HepG2 (cell line): ENCODE data around the gene UBQLN4. TPM values are rescaled to one million over a fixed set of nuclear protein-coding genes. Genes with fewer than 3 reads are reported as not detected.

Experiments used
- ATAC-seq: fragments of 200-7000 bp; cut with Tn5 transposase; 3 replicates; pipeline ENCODE4 v1.9.1; 2020; ENCODE audit warnings: mild to moderate bottlenecking, moderate library complexity
- BruUV-seq: library from RNA; stranded (reverse); fragments of 400-500 nt; replicated peaks from 2 replicates; lab custom pipeline; 2021; lab: Mats Ljungman, UMichigan
- CTCF ChIA-PET: fragments of 300-600 bp; formaldehyde crosslinking; extraction: SDS; loops from one replicate; lab custom pipeline; 2021; ENCODE audit warnings: low total read pairs, inconsistent platforms, low intra/inter-chr PET ratio; lab: Yijun Ruan, JAX
- POLR2A ChIA-PET: fragments of 350-600 bp; sonication (Branson Sonifier 250); formaldehyde crosslinking; loops from one replicate; lab custom pipeline; 2020; ENCODE audit warnings: antibody characterized with exemption, inconsistent platforms; lab: Yijun Ruan, JAX
- DNase-seq: peaks from one replicate; pipeline ENCODE4 v3.0.0-alpha.2; 2015; ENCODE audit warnings: low spot score
- FAIRE-seq: peaks from 3 replicates; lab custom pipeline; 2011; peaks lifted over from hg19 to GRCh38; lab: Jason Lieb, UNC
- H2AFZ ChIP-seq: one replicate; pipeline ENCODE4 v1.6.1; 2011; ENCODE audit warnings: low read length, inconsistent platforms
- H3K27ac ChIP-seq: fragments of 300-600 bp; 3 replicates; pipeline ENCODE4 v1.8.0; 2011; ENCODE audit warnings: mixed run types, mild to moderate bottlenecking, mixed read lengths, low read length, inconsistent platforms; ENCODE audit not compliant: insufficient read depth; ENCODE audit errors: extremely low read length
- H3K27me3 ChIP-seq, 2 experiments: fragments of 200-600 bp in 1 of 2; 2 replicates in 1 of 2; 3 replicates in 1 of 2; pipeline versions ENCODE4 v1.6.0 to v1.8.0; 2011; ENCODE audit warnings: low read length in 2 of 2, mild to moderate bottlenecking in 2 of 2, moderate library complexity in 2 of 2, inconsistent platforms in 1 of 2; ENCODE audit not compliant: insufficient read depth in 2 of 2, control insufficient read depth in 1 of 2
- H3K36me3 ChIP-seq, 2 experiments: fragments of 200-600 bp in 1 of 2; replicated peaks in 1 of 2; 2 replicates in 1 of 2; 3 replicates in 1 of 2; pipeline versions ENCODE4 v1.5.1 to v1.8.0; 2011; ENCODE audit warnings: low read length in 2 of 2, inconsistent platforms in 1 of 2; ENCODE audit not compliant: insufficient read depth in 2 of 2, control insufficient read depth in 1 of 2
- H3K4me1 ChIP-seq: 2 replicates; pipeline ENCODE4 v1.5.1; 2012; ENCODE audit warnings: low read length, inconsistent platforms; ENCODE audit not compliant: insufficient read depth
- H3K4me2 ChIP-seq: 2 replicates; pipeline ENCODE4 v1.6.0; 2011; ENCODE audit warnings: low read depth, low read length, inconsistent platforms
- H3K4me3 ChIP-seq, 3 experiments: fragments of 200-600 bp in 1 of 3; sonication (generic), shearing (Covaris generic) in 1 of 3; replicated peaks in 1 of 3; 2 replicates each; pipeline ENCODE4 v1.5.1; 2011 to 2016; ENCODE audit warnings: low read length in 3 of 3, inconsistent platforms in 2 of 3, low read depth in 2 of 3, mild to moderate bottlenecking in 2 of 3, control low read depth in 1 of 3, mixed read lengths in 1 of 3; ENCODE audit not compliant: insufficient read depth in 1 of 3
- H3K79me2 ChIP-seq: one replicate; pipeline ENCODE4 v1.6.1; 2011; ENCODE audit warnings: low read length, inconsistent platforms; ENCODE audit not compliant: insufficient read depth
- H3K9ac ChIP-seq: 2 replicates; pipeline ENCODE4 v1.6.0; 2011; ENCODE audit warnings: mild to moderate bottlenecking, low read depth, low read length, inconsistent platforms; ENCODE audit not compliant: insufficient read depth
- H3K9me3 ChIP-seq: 2 replicates; pipeline ENCODE4 v1.5.1; 2012; ENCODE audit warnings: mild to moderate bottlenecking, low read length
- H4K20me1 ChIP-seq: 2 replicates; pipeline ENCODE4 v1.6.0; 2011; ENCODE audit warnings: inconsistent platforms, mild to moderate bottlenecking, low read length, moderate library complexity; ENCODE audit not compliant: insufficient read depth
- AHR ChIP-seq: IDR thresholded peaks from 2 replicates; pipeline ENCODE4 v1.6.1; 2018; ENCODE audit warnings: missing genetic modification reagents, missing compliant biosample characterization
- ARID5B ChIP-seq: IDR thresholded peaks from 2 replicates; pipeline ENCODE4 v1.4.0; 2020; ENCODE audit warnings: mild to moderate bottlenecking, missing genetic modification reagents
- HOXA3 ChIP-seq: sonication (generic); formaldehyde crosslinking; IDR thresholded peaks from 2 replicates; pipeline ENCODE4 v1.5.0; 2020; ENCODE audit warnings: missing genetic modification reagents
- LCORL ChIP-seq, 2 experiments: fragments of 450-650 bp in 1 of 2; sonication (generic) in 1 of 2; formaldehyde crosslinking in 1 of 2; IDR thresholded peaks; 2 replicates each; pipeline versions ENCODE4 v1.5.0 to v1.6.1; 2017 to 2020; ENCODE audit warnings: antibody characterized with exemption in 1 of 2, missing genetic modification reagents in 1 of 2
- MLLT10 ChIP-seq: sonication (generic); formaldehyde crosslinking; IDR thresholded peaks from 2 replicates; pipeline ENCODE4 v1.4.0; 2020; ENCODE audit warnings: missing genetic modification reagents
- NCOR1 ChIP-seq: fragments of 200-600 bp; sonication (generic); IDR thresholded peaks from 2 replicates; pipeline ENCODE4 v1.7.0; 2017; ENCODE audit warnings: antibody characterized with exemption, low read length, borderline replicate concordance
- PLRG1 ChIP-seq: fragments of 450-650 bp; conservative IDR thresholded peaks from 2 replicates; pipeline ENCODE4 v1.6.1; 2016
- SOX6 ChIP-seq, 2 experiments: fragments of 450-650 bp in 1 of 2; sonication (generic) in 1 of 2; formaldehyde crosslinking in 1 of 2; IDR thresholded peaks; 2 replicates each; pipeline versions ENCODE4 v1.4.0 to v1.6.1; 2017 to 2020; ENCODE audit warnings: antibody characterized with exemption in 1 of 2, mild to moderate bottlenecking in 1 of 2, missing genetic modification reagents in 1 of 2
- ZFP37 ChIP-seq: sonication (generic); formaldehyde crosslinking; IDR thresholded peaks from 2 replicates; pipeline ENCODE4 v1.4.0; 2020; ENCODE audit warnings: missing genetic modification reagents, borderline replicate concordance
- ZNF10 ChIP-seq: sonication (generic); formaldehyde crosslinking; IDR thresholded peaks from 2 replicates; pipeline ENCODE4 v1.4.0; 2020; ENCODE audit warnings: mild to moderate bottlenecking, low read depth, missing genetic modification reagents, borderline replicate concordance
- ZNF251 ChIP-seq: sonication (generic); formaldehyde crosslinking; IDR thresholded peaks from 2 replicates; pipeline ENCODE4 v1.9.0; 2021; ENCODE audit warnings: mild to moderate bottlenecking, missing genetic modification reagents
- ZNF503 ChIP-seq: sonication (generic); formaldehyde crosslinking; IDR thresholded peaks from 2 replicates; pipeline ENCODE4 v1.4.0; 2020; ENCODE audit warnings: missing genetic modification reagents
- ZNF558 ChIP-seq: sonication (generic); formaldehyde crosslinking; IDR thresholded peaks from 2 replicates; pipeline ENCODE4 v1.9.0; 2022; ENCODE audit warnings: mild to moderate bottlenecking, missing genetic modification reagents, borderline replicate concordance
- ZNF724P ChIP-seq: sonication (generic); formaldehyde crosslinking; IDR thresholded peaks from 2 replicates; pipeline ENCODE4 v1.8.0; 2022; ENCODE audit warnings: missing genetic modification reagents, borderline replicate concordance
- WGBS: methylation state at CpG from one replicate; pipeline ENCODE4 v1.1.6; 2017; ENCODE audit warnings: low lambda C conversion rate; 5-methylcytosine and 5-hydroxymethylcytosine counted together
- in situ Hi-C: cut with HindIII; loops from 2 replicates; pipeline ENCODE4 v1.10.0; 2017; ENCODE audit warnings: low pct_unique_long_range_greater_than_20kb; ENCODE audit not compliant: extremely low pct_ligation_motif_present
- intact Hi-C: fragments of 100-400 bp; cut with micrococcal nuclease; formaldehyde crosslinking; loops from one replicate; pipeline ENCODE4 v1.10.0; 2022; ENCODE audit not compliant: unreplicated experiment
- polyA plus RNA-seq, 8 experiments: library from polyadenylated mRNA; depleted of rRNA in 3 of 8; stranded (reverse) in 7 of 8; unstranded in 1 of 8; fragments of >200 nt; fragmentation: Illumina TruSeq in 4 of 8; extraction: Trizol in 4 of 8; gene quantifications; 2 replicates each; pipeline versions ENCODE4 v1.2.1 to v1.2.3, GENCODE V29; 2011 to 2016; ENCODE audit warnings: low read depth in 4 of 8, missing spikeins in 1 of 8, mixed read lengths in 1 of 8; ENCODE audit not compliant: insufficient read depth in 1 of 8
- total RNA-seq, 5 experiments: library from RNA; depleted of rRNA; stranded (reverse); fragments of >200 nt; fragmentation: Illumina TruSeq; extraction: Trizol; gene quantifications; 2 replicates each; pipeline ENCODE4 v1.2.3, GENCODE V29; 2016; ENCODE audit warnings: low read depth in 1 of 5

Gene UBQLN4
- total and polyA plus RNA-seq, 2 of the 13 experiments (the other 11 are each of a cell fraction or from before 2014, with no cell fraction given): 31.5 to 39.8 TPM

GRCh38 chr1:156082309-156083091 is 28.9 kb upstream of the UBQLN4 start, which contains the start of gene MEX3A:
Gene MEX3A (minus strand): TSS chr1:156082465. CDS start chr1:156081998, 467 bp downstream.
- Histone ChIP-seq H3K27me3 (no peaks in the 10 kb centered on the region; a peak in 1 of 5 replicates), H3K27ac (peak within 1 kb of the TSS; percentile 77), H3K79me2 (peaks cover 23% of the 10 kb centered on the region), H3K9ac (peak within 1 kb of the TSS; percentile 77), H3K9me3 (no peaks in the 10 kb centered on the region), H3K4me1 (peaks cover 71% of the 10 kb centered on the region), H4K20me1 (peaks cover 2% of the 10 kb centered on the region; the same call in 1 of the 2 replicates), H3K4me3 (peak within 1 kb of the TSS; percentile 88 to 94 (median 89)), H3K4me2 (peak within 1 kb of the TSS; percentile 97), H3K36me3 (peaks cover 0 to 2% of the 10 kb centered on the region in 2 experiments; a peak in 3 of 5 replicates), H2AFZ (no peak within 1 kb of the TSS)
- intact Hi-C loops: loop anchor here (5.0 kb wide), 1 partner anchor 955 kb away; the partner anchor contains the start of gene EFNA1
- WGBS: 2% methylated on average over 28 of the region's 62 CpGs
- FAIRE-seq (peak; percentile 75), DNase-seq (peak; percentile 75), ATAC-seq (peak; percentile 77)
- CTCF ChIA-PET: no interaction called here
- in situ Hi-C loops: no loop called here
- POLR2A ChIA-PET: interaction anchor here (0.5 to 2.6 kb wide), 7 partner anchors 9 to 139 kb away, joined by 3 to 15 read pairs (median 3); no protein-coding TSS in a partner anchor
- BruUV-seq: no TSS peak
- no peak for TF ChIP-seq ZNF724P (CRISPR knock-in tag)
- no peak for TF ChIP-seq ZNF251 (CRISPR knock-in tag)
- no peak for TF ChIP-seq LCORL (IDR thresholded peaks at IDR 0.05)
- peak; percentile 82; the same call in 1 of the 2 replicates for TF ChIP-seq LCORL (CRISPR knock-in tag; IDR thresholded peaks at IDR 0.05)
- TF ChIP-seq SOX6 (IDR thresholded peaks at IDR 0.05): no peak
- TF ChIP-seq SOX6 (CRISPR knock-in tag; IDR thresholded peaks at IDR 0.05): peak; percentile 74
- no peak for TF ChIP-seq MLLT10
- no peak for TF ChIP-seq ZFP37 (CRISPR knock-in tag)
- no peak for TF ChIP-seq ZNF558 (CRISPR knock-in tag)
- 0 out of 2 replicates have a peak, but pooled peaks have one; percentile 38 for TF ChIP-seq ZNF503 (CRISPR knock-in tag)
- no peak for TF ChIP-seq PLRG1
- no peak for TF ChIP-seq ZNF10
- TF ChIP-seq ARID5B (CRISPR knock-in tag): no peak
- no peak; the same call in 1 of the 2 replicates for TF ChIP-seq HOXA3 (CRISPR knock-in tag)
- TF ChIP-seq NCOR1: peak; percentile 69; the same call in 1 of the 2 replicates
- no peak for TF ChIP-seq AHR (CRISPR knock-in tag)
